ENCODE data around the gene ANKS1B. TPM values are rescaled to one million over a fixed set of nuclear protein-coding genes. Genes with fewer than 3 reads are reported as not detected.

Gene ANKS1B
- total RNA-seq, 1 donor from 2014 or later: 5.6 TPM

DNA sequence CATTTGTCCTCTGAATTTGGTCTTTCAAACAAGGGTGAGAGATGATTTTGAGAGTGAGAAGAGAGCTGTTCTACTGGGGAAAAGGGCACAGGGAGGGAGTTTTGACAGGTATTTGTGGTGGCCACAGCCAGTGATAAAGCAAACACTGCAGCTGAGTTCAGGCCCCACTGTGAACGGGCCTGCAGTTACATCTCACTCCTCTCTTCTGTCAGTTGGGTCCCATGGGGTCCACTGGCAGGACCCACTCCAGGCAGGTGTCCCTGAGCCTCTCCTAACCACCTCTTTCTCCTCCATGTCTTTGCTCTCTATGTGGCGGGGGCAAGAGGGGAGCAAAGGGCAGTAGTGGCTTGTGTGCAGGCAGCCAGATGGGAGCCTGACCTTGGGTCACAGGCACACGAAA, 1044.8 kb downstream of the ANKS1B start:
- no peaks in the 10 kb centered on the region for H3K36me3 Mint-ChIP-seq (ENCODE audit: low read depth)
- H3K9me3 Mint-ChIP-seq: peaks cover 8% of the 10 kb centered on the region
- no peaks in the 10 kb centered on the region for H3K27me3 Mint-ChIP-seq (ENCODE audit: low read depth)
- H3K27ac Mint-ChIP-seq (ENCODE audit: unreplicated experiment): no peak overlapping the region
- H3K4me1 Mint-ChIP-seq: no peaks in the 10 kb centered on the region
- TF ChIP-seq, protein P1, sequence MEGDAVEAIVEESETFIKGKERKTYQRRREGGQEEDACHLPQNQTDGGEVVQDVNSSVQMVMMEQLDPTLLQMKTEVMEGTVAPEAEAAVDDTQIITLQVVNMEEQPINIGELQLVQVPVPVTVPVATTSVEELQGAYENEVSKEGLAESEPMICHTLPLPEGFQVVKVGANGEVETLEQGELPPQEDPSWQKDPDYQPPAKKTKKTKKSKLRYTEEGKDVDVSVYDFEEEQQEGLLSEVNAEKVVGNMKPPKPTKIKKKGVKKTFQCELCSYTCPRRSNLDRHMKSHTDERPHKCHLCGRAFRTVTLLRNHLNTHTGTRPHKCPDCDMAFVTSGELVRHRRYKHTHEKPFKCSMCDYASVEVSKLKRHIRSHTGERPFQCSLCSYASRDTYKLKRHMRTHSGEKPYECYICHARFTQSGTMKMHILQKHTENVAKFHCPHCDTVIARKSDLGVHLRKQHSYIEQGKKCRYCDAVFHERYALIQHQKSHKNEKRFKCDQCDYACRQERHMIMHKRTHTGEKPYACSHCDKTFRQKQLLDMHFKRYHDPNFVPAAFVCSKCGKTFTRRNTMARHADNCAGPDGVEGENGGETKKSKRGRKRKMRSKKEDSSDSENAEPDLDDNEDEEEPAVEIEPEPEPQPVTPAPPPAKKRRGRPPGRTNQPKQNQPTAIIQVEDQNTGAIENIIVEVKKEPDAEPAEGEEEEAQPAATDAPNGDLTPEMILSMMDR (conservative IDR thresholded peaks at IDR 0.05): no peak
- no peak for DNase-seq (ENCODE audit: low read depth, low spot score)
- no peak overlapping the region for H3K4me3 Mint-ChIP-seq

DNA sequence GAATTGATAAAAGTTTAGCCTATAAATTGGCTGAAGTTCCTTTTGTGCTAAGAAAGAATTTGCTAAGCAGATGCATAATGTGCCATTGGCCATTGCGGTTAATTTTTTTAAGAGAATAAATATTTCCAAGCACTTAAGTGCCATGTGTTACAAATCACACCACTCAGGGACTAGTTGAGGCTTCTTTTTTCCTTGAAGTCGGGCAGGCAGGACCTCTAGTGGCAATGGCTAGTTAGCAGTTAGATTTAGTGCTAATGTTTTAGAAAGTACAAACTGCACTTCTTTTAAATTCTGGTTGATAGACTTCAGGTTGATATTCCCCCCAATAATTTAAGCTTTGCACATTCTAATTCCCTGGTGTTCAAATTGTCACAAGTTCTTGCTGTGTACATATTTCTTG, 1045.4 kb downstream of the ANKS1B start:
- Mint-ChIP-seq H3K27me3 (ENCODE audit: low read depth) (no peaks in the 10 kb centered on the region), H3K36me3 (ENCODE audit: low read depth) (no peaks in the 10 kb centered on the region), H3K27ac (ENCODE audit: unreplicated experiment) (no peak overlapping the region), H3K4me3 (no peak overlapping the region), H3K4me1 (no peaks in the 10 kb centered on the region), H3K9me3 (peaks cover 5% of the 10 kb centered on the region)
- TF ChIP-seq, protein P1 (conservative IDR thresholded peaks at IDR 0.05): peak; percentile 63
- DNase-seq (ENCODE audit: low read depth, low spot score): no peak

DNA sequence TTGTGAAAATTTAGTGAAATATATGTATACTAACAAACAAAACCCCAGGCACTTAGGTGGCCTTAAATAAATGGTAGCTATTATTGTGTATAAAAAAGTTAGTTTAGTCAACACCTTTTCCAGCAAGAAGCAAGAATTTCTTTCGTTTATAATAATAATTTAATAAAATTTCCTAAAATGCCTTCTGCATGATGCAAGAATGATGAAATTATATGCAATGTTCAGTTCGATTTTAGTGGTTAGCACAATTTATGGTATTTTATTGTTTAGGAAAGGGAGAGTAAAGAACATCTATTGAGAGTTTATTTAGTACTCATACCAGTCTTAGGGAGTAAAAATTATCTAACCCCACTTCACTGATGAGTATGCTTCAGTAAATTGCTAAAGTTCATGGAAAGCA, 1048.9 kb downstream of the ANKS1B start:
- Mint-ChIP-seq H3K4me1 (no peaks in the 10 kb centered on the region), H3K36me3 (ENCODE audit: low read depth) (no peaks in the 10 kb centered on the region), H3K4me3 (no peak overlapping the region), H3K9me3 (peaks cover 3% of the 10 kb centered on the region), H3K27ac (ENCODE audit: unreplicated experiment) (no peak overlapping the region), H3K27me3 (ENCODE audit: low read depth) (no peaks in the 10 kb centered on the region)
- TF ChIP-seq, protein P1 (conservative IDR thresholded peaks at IDR 0.05): no peak
- no peak for DNase-seq (ENCODE audit: low read depth, low spot score)

DNA sequence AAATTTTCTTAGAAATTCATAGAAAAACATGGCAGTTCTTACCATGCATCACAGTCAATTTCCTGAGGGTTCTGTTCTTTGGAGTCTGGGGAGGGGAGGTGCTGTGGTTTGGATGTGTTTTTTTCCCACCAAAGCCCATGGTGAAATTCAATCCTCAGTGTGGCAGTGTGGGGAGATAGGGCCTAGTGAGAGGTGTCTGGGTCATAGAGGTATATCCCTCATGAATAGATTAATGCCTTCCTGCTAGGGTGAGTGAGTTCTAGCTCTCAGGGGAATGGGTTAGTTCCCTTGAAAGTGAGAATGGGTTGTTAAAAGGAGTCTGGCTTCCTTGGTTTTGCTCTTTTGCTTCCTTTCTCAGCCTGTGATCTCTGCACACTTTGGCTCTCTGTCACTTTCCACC, 1061.9 kb downstream of the ANKS1B start:
- H3K4me1 Mint-ChIP-seq: no peaks in the 10 kb centered on the region
- peaks cover 12% of the 10 kb centered on the region for H3K36me3 Mint-ChIP-seq (ENCODE audit: low read depth)
- H3K27me3 Mint-ChIP-seq (ENCODE audit: low read depth): no peaks in the 10 kb centered on the region
- TF ChIP-seq, protein P1 (conservative IDR thresholded peaks at IDR 0.05): no peak
- H3K27ac Mint-ChIP-seq (ENCODE audit: unreplicated experiment): no peak overlapping the region
- no peak for DNase-seq (ENCODE audit: low read depth, low spot score)
- peaks cover 12% of the 10 kb centered on the region for H3K9me3 Mint-ChIP-seq
- no peak overlapping the region for H3K4me3 Mint-ChIP-seq

DNA sequence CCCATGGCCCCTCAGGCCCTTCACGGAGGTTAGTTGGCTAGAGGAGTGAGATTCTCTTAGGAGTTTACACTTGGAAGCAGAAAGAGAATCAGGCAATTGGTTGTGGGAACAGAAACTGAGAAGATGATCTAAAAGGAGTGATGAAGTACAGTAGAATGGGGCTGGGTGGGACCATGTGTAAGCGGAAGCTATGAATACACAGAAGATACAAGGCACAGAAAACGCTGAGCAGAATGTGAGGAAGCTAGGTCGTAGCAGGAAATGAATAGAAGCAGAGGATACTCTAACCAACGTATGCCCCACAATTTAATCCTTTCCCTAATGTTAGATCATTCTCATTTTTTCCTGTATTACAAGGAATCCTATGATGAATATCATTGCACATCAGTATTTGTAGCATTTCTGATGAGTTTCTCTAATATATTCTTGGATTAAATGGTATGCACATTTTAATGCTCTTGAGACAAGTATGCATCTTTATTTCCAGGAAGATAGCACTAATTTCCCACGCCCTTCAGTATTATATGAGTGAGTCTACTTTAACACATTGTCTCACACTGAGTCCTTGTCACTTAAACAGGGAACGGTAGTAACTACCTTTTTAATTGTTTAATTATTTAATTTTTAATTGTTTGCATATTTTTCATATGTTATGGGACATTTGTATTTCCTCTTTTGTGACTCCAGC, 1066.4 kb downstream of the ANKS1B start:
- Mint-ChIP-seq H3K36me3 (ENCODE audit: low read depth) (no peaks in the 10 kb centered on the region), H3K27me3 (ENCODE audit: low read depth) (no peaks in the 10 kb centered on the region), H3K4me3 (no peak overlapping the region), H3K4me1 (no peaks in the 10 kb centered on the region), H3K9me3 (peaks cover 6% of the 10 kb centered on the region), H3K27ac (ENCODE audit: unreplicated experiment) (no peak overlapping the region)
- TF ChIP-seq, protein P1 (conservative IDR thresholded peaks at IDR 0.05): no peak
- no peak for DNase-seq (ENCODE audit: low read depth, low spot score)
